GM12878 (cell line): ENCODE results near the gene TTC5. TPM values are rescaled to one million over a fixed set of nuclear protein-coding genes. Genes with fewer than 3 reads are reported as not detected.

Experiments used
- ATAC-seq: fragments of 200-7000 bp; cut with Tn5 transposase; 3 replicates; pipeline ENCODE4 v1.9.1; 2020; ENCODE audit warnings: mild to moderate bottlenecking, moderate library complexity
- BruUV-seq: library from RNA; stranded (reverse); fragments of 400-500 nt; replicated peaks from 2 replicates; lab custom pipeline; 2021; lab: Mats Ljungman, UMichigan
- CTCF ChIA-PET: fragments of 300-600 bp; sonication (Branson Sonifier 250); formaldehyde crosslinking; extraction: SDS; loops from one replicate; lab custom pipeline; 2021; ENCODE audit warnings: inconsistent platforms; lab: Yijun Ruan, JAX
- POLR2A ChIA-PET: fragments of 350-600 bp; formaldehyde crosslinking; extraction: SDS; loops from one replicate; lab custom pipeline; 2021; ENCODE audit warnings: inconsistent platforms; lab: Charles Lee
- RAD21 ChIA-PET: fragments of 300-600 bp; sonication (Branson Sonifier 250); formaldehyde crosslinking; loops from one replicate; lab custom pipeline; 2023; ENCODE audit warnings: antibody characterized with exemption; ENCODE audit not compliant: unreplicated experiment; lab: Charles Lee
- SMC1A ChIA-PET: fragments of 300-600 bp; sonication (Branson Sonifier 250); formaldehyde crosslinking; loops from one replicate; lab custom pipeline; 2023; ENCODE audit not compliant: unreplicated experiment, uncharacterized antibody; lab: Charles Lee
- DNase-seq: peaks from one replicate; pipeline ENCODE4 v3.0.0-alpha.2; 2011; ENCODE audit warnings: low read depth, low spot score
- FAIRE-seq: peaks from 3 replicates; lab custom pipeline; 2011; peaks lifted over from hg19 to GRCh38; lab: Jason Lieb, UNC
- H2AFZ ChIP-seq: 2 replicates; pipeline ENCODE4 v1.6.0; 2011; ENCODE audit warnings: low read depth, low read length, control low read depth; ENCODE audit not compliant: control insufficient read depth
- H3K27ac ChIP-seq: 2 replicates; pipeline ENCODE4 v1.5.1; 2011; ENCODE audit warnings: control low read depth; ENCODE audit not compliant: control insufficient read depth, insufficient read depth
- H3K27me3 ChIP-seq, 2 experiments: replicated peaks in 1 of 2; 2 replicates each; pipeline versions ENCODE4 v1.6.0 to v1.6.1; 2011; ENCODE audit warnings: low read length in 1 of 2; ENCODE audit not compliant: control insufficient read depth in 2 of 2, insufficient read depth in 2 of 2
- H3K36me3 ChIP-seq, 2 experiments: 2 replicates each; pipeline ENCODE4 v1.5.1; 2011; ENCODE audit warnings: low read length in 1 of 2; ENCODE audit not compliant: control insufficient read depth in 2 of 2, insufficient read depth in 2 of 2
- H3K4me1 ChIP-seq: 2 replicates; pipeline ENCODE4 v1.6.1; 2011; ENCODE audit warnings: mild to moderate bottlenecking, low read length, moderate library complexity, mixed read lengths; ENCODE audit not compliant: control insufficient read depth, insufficient read depth
- H3K4me2 ChIP-seq: 2 replicates; pipeline ENCODE4 v1.6.0; 2011; ENCODE audit warnings: control low read depth; ENCODE audit not compliant: control insufficient read depth, insufficient read depth
- H3K4me3 ChIP-seq: fragments of 200-600 bp; sonication (generic); 2 replicates; pipeline ENCODE4 v1.5.1; 2016
- H3K79me2 ChIP-seq: 2 replicates; pipeline ENCODE4 v1.6.0; 2011; ENCODE audit warnings: low read length; ENCODE audit not compliant: control insufficient read depth, insufficient read depth
- H3K9ac ChIP-seq: 2 replicates; pipeline ENCODE4 v1.8.0; 2011; ENCODE audit warnings: low read length, control low read depth, mixed read lengths; ENCODE audit not compliant: control insufficient read depth, insufficient read depth
- H3K9me3 ChIP-seq: replicated peaks from 3 replicates; pipeline ENCODE4 v1.5.1; 2011; ENCODE audit warnings: mild to moderate bottlenecking, low read length; ENCODE audit not compliant: control insufficient read depth, insufficient read depth
- H4K20me1 ChIP-seq: 2 replicates; pipeline ENCODE4 v1.6.0; 2011; ENCODE audit not compliant: control insufficient read depth, insufficient read depth
- E4F1 ChIP-seq: fragments of 450-650 bp; IDR thresholded peaks from 2 replicates; pipeline ENCODE4 v1.6.1; 2018; ENCODE audit warnings: borderline replicate concordance, mild to moderate bottlenecking; ENCODE audit not compliant: partially characterized antibody
- KLF5 ChIP-seq: fragments of 450-650 bp; IDR thresholded peaks from 2 replicates; pipeline ENCODE4 v1.6.1; 2014; ENCODE audit warnings: mild to moderate bottlenecking; ENCODE audit not compliant: partially characterized antibody
- MXI1 ChIP-seq: fragments of 150-350 bp; IDR thresholded peaks from 2 replicates; pipeline ENCODE4 v1.6.1; 2011; ENCODE audit warnings: low read depth, mild to moderate bottlenecking, inconsistent platforms, low read length, improper control_type of control experiment
- NR2C1 ChIP-seq: fragments of 450-650 bp; IDR thresholded peaks from 2 replicates; pipeline ENCODE4 v1.6.1; 2017; ENCODE audit warnings: antibody characterized with exemption, mild to moderate bottlenecking, moderate library complexity
- PKNOX1 ChIP-seq: fragments of 450-650 bp; IDR thresholded peaks from 2 replicates; pipeline ENCODE4 v1.6.1; 2016; ENCODE audit warnings: mild to moderate bottlenecking
- SMARCA5 ChIP-seq: fragments of 450-650 bp; IDR thresholded peaks from 2 replicates; pipeline ENCODE4 v1.6.1; 2017; ENCODE audit warnings: mild to moderate bottlenecking
- SPI1 ChIP-seq: IDR thresholded peaks from 2 replicates; pipeline ENCODE4 v1.6.1; 2011; ENCODE audit warnings: low read depth, mild to moderate bottlenecking, low read length, moderate library complexity, borderline replicate concordance; ENCODE audit not compliant: insufficient read depth
- STAT1 ChIP-seq: fragments of 450-650 bp; conservative IDR thresholded peaks from 2 replicates; pipeline ENCODE4 v1.6.1; 2014; ENCODE audit warnings: antibody characterized with exemption, mild to moderate bottlenecking
- ZNF384 ChIP-seq: IDR thresholded peaks from 2 replicates; pipeline ENCODE4 v1.6.1; 2012; ENCODE audit warnings: low read depth, mild to moderate bottlenecking, low read length, improper control_type of control experiment, borderline replicate concordance
- WGBS: methylation state at CpG from one replicate; pipeline ENCODE4 v1.1.6; 2016; ENCODE audit warnings: low lambda C conversion rate; ENCODE audit not compliant: insufficient replicate concordance, insufficient coverage; ENCODE audit errors: missing lambda C conversion rate; 5-methylcytosine and 5-hydroxymethylcytosine counted together
- in situ Hi-C: fragments of 300-500 bp; cut with MboI; formaldehyde crosslinking; loops from 9 replicates; pipeline ENCODE4 v1.14.3; 2018; ENCODE audit warnings: mixed read lengths
- intact Hi-C: fragments of 100-400 bp; cut with micrococcal nuclease; formaldehyde crosslinking; loops from one replicate; pipeline ENCODE4 v1.14.2; 2022; ENCODE audit not compliant: unreplicated experiment
- polyA plus RNA-seq, 11 experiments: library from polyadenylated mRNA; depleted of rRNA in 4 of 11; unstranded in 6 of 11; stranded (reverse) in 5 of 11; fragments of >200 nt; fragmentation: Nextera tagmentation in 4 of 11; fragmentation: Illumina TruSeq in 1 of 11; extraction: Ambion mirVana in 4 of 11; extraction: Trizol in 1 of 11; gene quantifications; 1 replicate in 1 of 11; 2 replicates in 10 of 11; pipeline versions ENCODE4 v1.2.1 to v1.2.3, GENCODE V29; 2011 to 2016; ENCODE audit warnings: inconsistent platforms in 2 of 11, missing spikeins in 2 of 11, low read depth in 1 of 11
- total RNA-seq, 4 experiments: library from RNA; depleted of rRNA in 3 of 4; stranded (reverse); fragments of >200 nt in 3 of 4; fragmentation: Illumina TruSeq in 1 of 4; extraction: Trizol in 1 of 4; gene quantifications; 2 replicates each; pipeline versions ENCODE4 v1.2.1 to v1.2.3, GENCODE V29; 2013 to 2021
- TF ChIP-seq, protein P1 (sequence below): fragments of 450-650 bp; IDR thresholded peaks from 2 replicates; pipeline ENCODE4 v1.6.1; 2017; ENCODE audit warnings: borderline replicate concordance
- TF ChIP-seq, protein P2 (sequence below): IDR thresholded peaks from 2 replicates; pipeline ENCODE4 v1.6.1; 2011; ENCODE audit warnings: mild to moderate bottlenecking, low read depth, low read length, moderate library complexity; ENCODE audit not compliant: insufficient replicate concordance
- TF ChIP-seq, protein P3 (sequence below): fragments of 450-650 bp; formaldehyde crosslinking; IDR thresholded peaks from 2 replicates; pipeline ENCODE4 v1.4.0; 2022; ENCODE audit warnings: mild to moderate bottlenecking, moderate library complexity

TTC5 gene
- total and polyA plus RNA-seq, 10 of the 15 experiments (the other 5 are each of a cell fraction or from before 2014, with no cell fraction given): 6.9 to 21.6 (median 13.5) TPM

DNA sequence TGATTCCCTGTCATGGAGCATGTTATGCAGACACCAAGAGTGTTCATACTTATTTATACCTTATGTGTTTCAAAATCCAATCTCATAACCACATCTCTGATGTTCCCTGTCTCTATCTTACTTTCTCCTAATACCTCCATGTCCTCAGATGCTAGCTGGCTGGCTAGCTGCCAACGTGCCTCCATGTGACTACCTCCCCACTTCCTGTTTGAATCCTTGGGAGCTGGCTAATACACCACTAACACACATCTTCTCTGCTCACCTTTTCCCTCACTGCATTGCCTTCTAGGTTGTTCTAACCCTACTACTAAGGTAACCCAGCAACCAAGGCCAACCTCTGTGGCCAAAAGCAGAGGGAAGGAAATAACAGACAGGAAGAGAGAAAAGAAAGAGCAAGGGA lies 27.3 kb downstream of the TTC5 start (continued):
- TF ChIP-seq E4F1 (no peak), NR2C1 (no peak), SPI1 (no peak), PKNOX1 (no peak), KLF5 (no peak)

GRCh38 chr14:20277409-20277808 lies 28.3 kb downstream of the TTC5 start:
- ATAC-seq (no peak), FAIRE-seq (no peak), DNase-seq (no peak)
- ChIA-PET RAD21 (no interaction called here), CTCF (no interaction called here), SMC1A (interaction anchor here (1.0 kb wide), 1 partner anchor 19 kb away, joined by 3 read pairs; no protein-coding TSS in a partner anchor), POLR2A (no interaction called here)
- Histone ChIP-seq H3K9me3 (no peaks in the 10 kb centered on the region; the same call in 2 of the 3 replicates), H3K9ac (no peak overlapping the region), H4K20me1 (no peaks in the 10 kb centered on the region), H3K36me3 (no peaks in the 10 kb centered on the region), H2AFZ (no peak overlapping the region), H3K79me2 (no peaks in the 10 kb centered on the region), H3K27ac (no peak overlapping the region), H3K4me3 (no peak overlapping the region), H3K27me3 (no peaks in the 10 kb centered on the region), H3K4me1 (no peaks in the 10 kb centered on the region), H3K4me2 (no peak overlapping the region)
- 96% methylated on average over 2 of the region's 2 CpGs for WGBS
- intact Hi-C loops (no loop called here), in situ Hi-C loops (no loop called here)
- no TSS peak for BruUV-seq
- no peak for TF ChIP-seq MXI1
- TF ChIP-seq STAT1: no peak
- TF ChIP-seq ZNF384: no peak
- no peak for TF ChIP-seq SMARCA5
- TF ChIP-seq, protein P1, sequence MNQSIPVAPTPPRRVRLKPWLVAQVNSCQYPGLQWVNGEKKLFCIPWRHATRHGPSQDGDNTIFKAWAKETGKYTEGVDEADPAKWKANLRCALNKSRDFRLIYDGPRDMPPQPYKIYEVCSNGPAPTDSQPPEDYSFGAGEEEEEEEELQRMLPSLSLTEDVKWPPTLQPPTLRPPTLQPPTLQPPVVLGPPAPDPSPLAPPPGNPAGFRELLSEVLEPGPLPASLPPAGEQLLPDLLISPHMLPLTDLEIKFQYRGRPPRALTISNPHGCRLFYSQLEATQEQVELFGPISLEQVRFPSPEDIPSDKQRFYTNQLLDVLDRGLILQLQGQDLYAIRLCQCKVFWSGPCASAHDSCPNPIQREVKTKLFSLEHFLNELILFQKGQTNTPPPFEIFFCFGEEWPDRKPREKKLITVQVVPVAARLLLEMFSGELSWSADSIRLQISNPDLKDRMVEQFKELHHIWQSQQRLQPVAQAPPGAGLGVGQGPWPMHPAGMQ: no peak
- TF ChIP-seq, protein P2, sequence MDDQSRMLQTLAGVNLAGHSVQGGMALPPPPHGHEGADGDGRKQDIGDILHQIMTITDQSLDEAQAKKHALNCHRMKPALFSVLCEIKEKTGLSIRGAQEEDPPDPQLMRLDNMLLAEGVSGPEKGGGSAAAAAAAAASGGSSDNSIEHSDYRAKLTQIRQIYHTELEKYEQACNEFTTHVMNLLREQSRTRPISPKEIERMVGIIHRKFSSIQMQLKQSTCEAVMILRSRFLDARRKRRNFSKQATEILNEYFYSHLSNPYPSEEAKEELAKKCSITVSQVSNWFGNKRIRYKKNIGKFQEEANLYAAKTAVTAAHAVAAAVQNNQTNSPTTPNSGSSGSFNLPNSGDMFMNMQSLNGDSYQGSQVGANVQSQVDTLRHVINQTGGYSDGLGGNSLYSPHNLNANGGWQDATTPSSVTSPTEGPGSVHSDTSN: no peak
- TF ChIP-seq, protein P3, sequence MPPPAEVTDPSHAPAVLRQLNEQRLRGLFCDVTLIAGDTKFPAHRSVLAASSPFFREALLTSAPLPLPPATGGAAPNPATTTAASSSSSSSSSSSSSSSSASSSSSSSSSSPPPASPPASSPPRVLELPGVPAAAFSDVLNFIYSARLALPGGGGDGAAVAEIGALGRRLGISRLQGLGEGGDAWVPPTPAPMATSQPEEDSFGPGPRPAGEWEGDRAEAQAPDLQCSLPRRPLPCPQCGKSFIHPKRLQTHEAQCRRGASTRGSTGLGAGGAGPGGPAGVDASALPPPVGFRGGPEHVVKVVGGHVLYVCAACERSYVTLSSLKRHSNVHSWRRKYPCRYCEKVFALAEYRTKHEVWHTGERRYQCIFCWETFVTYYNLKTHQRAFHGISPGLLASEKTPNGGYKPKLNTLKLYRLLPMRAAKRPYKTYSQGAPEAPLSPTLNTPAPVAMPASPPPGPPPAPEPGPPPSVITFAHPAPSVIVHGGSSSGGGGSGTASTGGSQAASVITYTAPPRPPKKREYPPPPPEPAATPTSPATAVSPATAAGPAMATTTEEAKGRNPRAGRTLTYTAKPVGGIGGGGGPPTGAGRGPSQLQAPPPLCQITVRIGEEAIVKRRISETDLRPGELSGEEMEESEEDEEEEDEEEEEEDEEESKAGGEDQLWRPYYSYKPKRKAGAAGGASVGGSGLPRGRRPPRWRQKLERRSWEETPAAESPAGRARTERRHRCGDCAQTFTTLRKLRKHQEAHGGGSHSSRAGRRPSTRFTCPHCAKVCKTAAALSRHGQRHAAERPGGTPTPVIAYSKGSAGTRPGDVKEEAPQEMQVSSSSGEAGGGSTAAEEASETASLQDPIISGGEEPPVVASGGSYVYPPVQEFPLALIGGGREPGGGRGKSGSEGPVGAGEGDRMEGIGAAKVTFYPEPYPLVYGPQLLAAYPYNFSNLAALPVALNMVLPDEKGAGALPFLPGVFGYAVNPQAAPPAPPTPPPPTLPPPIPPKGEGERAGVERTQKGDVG (CRISPR knock-in tag): no peak
